Right lobe of liver (tissue), 4 donors: ENCODE measurements around the gene EIF4E1B.

ENCODE experiments used
- POLR2A ChIP-seq: fragments of 450-650 bp; IDR thresholded peaks from one replicate; pipeline ENCODE4 v1.6.1; 2017; ENCODE audit warnings: antibody characterized with exemption, mild to moderate bottlenecking
- TF ChIP-seq, protein P1 (sequence below), 4 donors: fragments of 200-600 bp in 3 of 4; fragments of 450-650 bp in 1 of 4; IDR thresholded peaks; one replicate each; pipeline versions ENCODE4 v1.5.1 to v1.8.0; 2016 to 2022; ENCODE audit warnings: antibody characterized with exemption in 4 of 4, mild to moderate bottlenecking in 2 of 4
- donor health status: DM: no; HTN: no; CAD: no.
- donor health status: DM: no; HTN: no; CAD: no.
- donor health status: DM: no; HTN: yes; CAD: no.

DNA sequence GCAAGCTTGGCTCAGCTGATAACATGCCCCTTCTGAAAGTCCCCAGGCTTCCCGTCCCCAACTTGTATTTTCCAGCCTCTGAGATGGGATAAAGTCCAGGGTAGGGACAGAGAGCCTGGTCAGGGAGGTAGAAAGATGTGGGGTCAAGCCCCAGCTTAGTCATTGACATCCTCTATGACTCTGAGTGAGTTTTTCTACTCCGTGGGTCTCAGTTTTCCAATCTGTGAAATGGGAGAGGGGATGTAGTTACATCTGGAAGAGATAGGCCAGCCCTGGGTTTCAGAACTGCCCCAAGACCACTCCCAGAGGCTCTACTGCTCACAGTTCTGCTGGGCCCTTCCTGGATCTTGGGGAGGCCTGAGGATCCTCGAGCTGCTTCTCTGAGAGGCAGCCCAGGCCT is 23.6 kb upstream of the EIF4E1B start:
- TF ChIP-seq, protein P1, sequence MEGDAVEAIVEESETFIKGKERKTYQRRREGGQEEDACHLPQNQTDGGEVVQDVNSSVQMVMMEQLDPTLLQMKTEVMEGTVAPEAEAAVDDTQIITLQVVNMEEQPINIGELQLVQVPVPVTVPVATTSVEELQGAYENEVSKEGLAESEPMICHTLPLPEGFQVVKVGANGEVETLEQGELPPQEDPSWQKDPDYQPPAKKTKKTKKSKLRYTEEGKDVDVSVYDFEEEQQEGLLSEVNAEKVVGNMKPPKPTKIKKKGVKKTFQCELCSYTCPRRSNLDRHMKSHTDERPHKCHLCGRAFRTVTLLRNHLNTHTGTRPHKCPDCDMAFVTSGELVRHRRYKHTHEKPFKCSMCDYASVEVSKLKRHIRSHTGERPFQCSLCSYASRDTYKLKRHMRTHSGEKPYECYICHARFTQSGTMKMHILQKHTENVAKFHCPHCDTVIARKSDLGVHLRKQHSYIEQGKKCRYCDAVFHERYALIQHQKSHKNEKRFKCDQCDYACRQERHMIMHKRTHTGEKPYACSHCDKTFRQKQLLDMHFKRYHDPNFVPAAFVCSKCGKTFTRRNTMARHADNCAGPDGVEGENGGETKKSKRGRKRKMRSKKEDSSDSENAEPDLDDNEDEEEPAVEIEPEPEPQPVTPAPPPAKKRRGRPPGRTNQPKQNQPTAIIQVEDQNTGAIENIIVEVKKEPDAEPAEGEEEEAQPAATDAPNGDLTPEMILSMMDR (IDR thresholded peaks at IDR 0.05): no peak
- no peak for TF ChIP-seq POLR2A
